H1 (cell line): Measurements from ENCODE around the gene OR6N2.

Source experiments
- EZH2 ChIP-seq: fragments of 200-600 bp; sonication (generic); IDR thresholded peaks from 2 replicates; pipeline ENCODE4 v1.7.1; 2012; ENCODE audit warnings: low read depth, mild to moderate bottlenecking, moderate library complexity, low read length, inconsistent platforms; ENCODE audit not compliant: severe bottlenecking
- JUND ChIP-seq: IDR thresholded peaks from 2 replicates; pipeline ENCODE4 v1.6.1; 2011; ENCODE audit warnings: mild to moderate bottlenecking, improper control_type of control experiment, low read length

DNA sequence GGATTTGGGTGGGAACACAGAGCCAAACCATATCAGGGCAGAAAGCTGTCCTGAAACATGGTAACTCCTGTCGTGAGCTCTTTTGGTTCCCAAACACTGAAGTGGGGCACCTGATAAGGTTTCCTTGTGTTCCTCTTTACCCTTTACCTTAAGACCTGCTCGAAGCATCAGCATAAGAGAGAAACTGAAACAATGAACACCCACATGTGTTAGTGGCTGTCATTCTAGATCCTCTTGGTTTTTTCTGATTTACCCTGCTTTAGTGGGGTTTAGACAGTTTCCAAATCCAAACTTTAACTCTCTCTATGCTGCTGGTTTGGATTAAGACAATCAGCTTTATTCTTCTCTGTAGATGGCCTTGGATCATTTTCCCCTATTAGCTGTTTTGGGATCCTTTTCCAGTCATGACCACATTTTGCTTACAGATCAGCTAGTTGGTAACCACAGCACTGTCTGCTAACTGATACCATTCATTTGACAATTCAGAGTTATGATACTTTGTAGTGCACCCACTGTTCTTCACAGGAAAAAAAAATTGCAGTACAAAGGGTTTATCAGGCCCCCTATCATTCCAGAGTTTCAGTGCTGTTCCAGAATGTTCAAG, 49.2 kb upstream of the OR6N2 start:
- TF ChIP-seq EZH2 (no peak), JUND (no peak)
